Effector CD8-positive, alpha-beta T cell (primary cell): ENCODE results near the gene PRRT1.
A peak's percentile ranks its signal among the peaks of the same experiment; 100 is the strongest.
"Not testable (repeated sequence)": the region's sequence is repeated elsewhere in the genome, so short reads cannot be mapped to it uniquely, and the experiment has no call there.

Experiments
- DNase-seq: peaks from one replicate; lab custom pipeline; 2025; lab: John Stamatoyannopoulos, UW

The PRRT1 gene

GRCh38 chr6:32188381-32189068, 36.8 kb upstream of the PRRT1 start:
- no peak for DNase-seq

DNA sequence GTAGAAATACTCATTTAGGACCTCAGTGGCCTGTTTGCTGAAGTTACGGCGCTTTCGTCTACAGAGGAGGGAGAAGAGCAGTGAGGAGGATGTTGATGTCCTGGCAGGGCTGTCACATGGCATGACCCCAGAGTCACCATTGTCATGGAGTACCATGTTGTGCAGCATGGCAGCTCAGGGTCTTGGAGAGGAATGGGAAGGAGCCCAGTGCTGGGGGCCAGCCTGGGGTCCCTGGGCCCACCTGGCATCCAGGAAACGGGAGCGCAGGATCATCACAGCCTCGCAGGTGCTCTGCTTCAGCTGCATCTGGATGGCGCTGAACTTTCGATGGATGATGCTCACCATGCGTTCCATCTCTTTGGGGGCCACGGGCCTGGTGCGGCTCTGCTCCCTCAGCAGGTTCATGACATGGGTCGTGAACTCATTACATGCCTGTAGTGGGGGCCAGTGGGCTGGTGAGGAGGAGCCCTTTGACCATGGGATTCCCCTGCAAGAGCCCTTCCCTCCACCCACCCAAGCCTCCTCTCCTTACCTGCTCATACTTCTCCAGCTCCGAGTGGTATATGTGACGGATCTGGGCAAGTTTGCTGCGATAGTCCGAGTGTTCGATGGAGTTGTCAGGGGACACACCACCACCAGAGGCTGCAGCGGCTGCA, 36.1 kb upstream of the PRRT1 start:
- not testable (repeated sequence) for DNase-seq

GRCh38 chr6:32187009-32187709, 35.4 kb upstream of the PRRT1 start:
- DNase-seq, result no peak

DNA sequence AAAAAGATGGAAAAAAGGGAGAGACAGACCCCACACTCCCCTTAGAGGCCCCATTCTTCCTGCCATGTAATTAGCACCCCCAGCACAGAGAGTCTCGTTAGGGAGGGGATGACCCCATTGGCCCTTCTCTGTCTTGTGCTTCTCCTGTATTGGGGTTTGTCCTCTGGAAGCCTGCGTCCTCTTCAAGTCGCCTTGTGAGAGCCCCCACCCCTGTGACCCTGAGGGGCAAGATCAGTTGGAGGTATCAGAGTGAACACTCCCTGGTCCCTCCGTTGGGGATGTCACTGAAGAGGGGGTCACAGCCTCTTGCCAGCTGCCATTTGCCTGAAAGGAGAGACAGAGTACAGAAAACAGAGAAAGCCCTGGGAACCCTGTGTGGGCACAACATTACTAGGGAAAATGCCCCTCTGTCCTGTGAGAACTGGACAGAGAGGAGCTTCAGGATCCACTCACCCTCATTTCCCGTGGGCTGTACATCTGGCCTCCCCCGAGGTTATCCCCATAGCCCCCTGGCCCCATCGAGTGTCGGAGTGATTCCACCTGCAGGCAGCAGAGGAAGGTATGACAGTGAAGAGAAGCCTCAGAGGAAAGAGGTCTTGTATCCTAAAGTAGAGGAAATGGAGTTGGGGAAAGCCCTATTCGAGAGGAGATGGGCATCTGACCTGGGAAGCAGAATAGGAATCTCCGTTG, 34.6 kb upstream of the PRRT1 start:
- not testable (repeated sequence) for DNase-seq

DNA sequence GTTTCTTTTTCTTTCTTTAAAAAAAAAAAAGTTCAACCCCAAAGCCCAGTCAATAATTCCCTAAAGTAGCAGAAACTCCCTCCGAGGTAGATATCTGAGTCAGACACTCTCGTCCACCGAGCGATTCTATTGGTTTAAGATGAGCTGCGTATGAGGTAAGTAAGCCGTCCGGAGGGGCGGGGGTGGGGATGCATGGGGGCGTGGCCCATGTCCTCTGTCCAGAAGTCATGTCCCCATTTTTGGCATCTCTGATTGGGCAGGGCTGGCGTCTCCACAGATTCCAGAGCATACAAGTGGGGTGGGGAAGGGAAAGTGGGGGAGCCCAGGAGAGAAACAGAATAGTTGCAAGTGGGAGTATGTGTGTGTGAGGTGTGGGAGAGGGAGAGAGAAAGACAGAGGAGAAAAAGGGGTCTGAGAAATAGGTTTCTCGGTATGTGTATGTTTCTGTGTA, 34.0 kb upstream of the PRRT1 start:
- not testable (repeated sequence) for DNase-seq

DNA sequence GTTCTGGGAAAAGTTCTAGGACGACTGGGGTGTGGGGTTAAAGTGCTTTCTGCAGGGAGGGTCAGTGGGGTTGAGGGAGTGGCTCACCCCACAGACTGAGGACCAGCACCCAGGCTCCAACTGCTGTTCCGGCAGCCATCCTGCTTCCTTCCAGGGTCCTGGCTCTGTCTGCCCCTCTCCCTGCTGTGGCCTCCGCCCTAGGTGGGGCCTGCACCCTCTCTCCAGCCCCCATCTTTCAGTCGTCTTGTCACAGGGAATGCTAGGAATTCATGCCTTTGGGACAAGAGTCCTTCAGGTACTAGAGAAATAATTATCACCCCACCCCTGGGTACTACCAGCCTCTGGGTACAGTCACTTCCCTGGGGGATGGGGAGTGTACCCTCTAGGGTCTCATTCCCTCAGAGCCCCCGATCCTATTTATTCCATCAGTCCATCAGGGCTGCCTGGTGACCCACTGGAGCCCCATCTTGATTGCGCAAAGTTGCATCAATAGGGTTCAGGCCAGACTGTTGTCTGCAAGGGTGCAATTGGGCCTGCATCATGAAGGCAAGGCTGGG, 32.4 kb upstream of the PRRT1 start, which contains the start of gene AGER:
Gene AGER (minus strand): TSS at position 170 of the 557 bp plus-strand sequence. CDS start 31 bp downstream, at position 139.
- DNase-seq, result no peak

- DNase-seq, result no peak
Observed at GRCh38 chr6:32183483-32184083, 31.8 kb upstream of the PRRT1 start.

- no peak for DNase-seq
Observed at GRCh38 chr6:32183030-32183429, 31.3 kb upstream of the PRRT1 start.

- DNase-seq, result no peak
Observed at GRCh38 chr6:32182555-32182981, 30.8 kb upstream of the PRRT1 start.

GRCh38 chr6:32181915-32182529, 30.3 kb upstream of the PRRT1 start:
- DNase-seq, result no peak

DNA sequence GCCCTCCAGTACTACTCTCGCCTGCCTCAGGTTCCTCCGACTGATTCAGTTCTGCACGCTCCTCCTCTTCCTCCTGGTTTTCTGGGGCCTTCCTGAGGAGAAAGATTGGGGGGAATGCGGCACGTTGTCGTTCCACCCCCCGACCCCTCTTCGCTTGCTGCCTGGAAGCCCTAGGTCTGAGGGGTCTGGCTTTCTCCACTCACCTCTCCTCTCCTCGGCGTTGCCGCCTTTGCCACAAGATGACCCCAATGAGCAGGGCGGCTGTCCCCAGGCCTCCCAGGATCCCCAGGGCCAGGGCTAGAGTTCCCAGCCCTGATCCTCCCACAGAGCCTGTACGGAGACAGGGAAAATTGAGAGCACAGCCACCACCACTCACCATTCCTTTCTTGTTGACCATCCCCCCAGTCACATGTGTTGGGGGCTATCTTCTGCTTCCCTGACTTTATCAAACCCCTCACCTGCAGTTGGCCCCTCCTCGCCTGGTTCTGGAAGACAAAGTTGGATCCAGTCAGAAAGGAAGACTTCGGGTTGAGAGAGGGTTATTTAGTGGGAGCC, 29.5 kb upstream of the PRRT1 start:
- DNase-seq, result no peak

GRCh38 chr6:32179766-32180405, 28.1 kb upstream of the PRRT1 start:
- DNase-seq, result no peak

- DNase-seq, result no peak
Observed at GRCh38 chr6:32178547-32179440, 27.1 kb upstream of the PRRT1 start.

GRCh38 chr6:32177788-32178546, 26.2 kb upstream of the PRRT1 start, which contains the start of gene RNF5:
TSS of gene RNF5 (plus strand) at chr6:32178405. CDS start at chr6:32178512, 107 bp downstream.
- peak; percentile 94 for DNase-seq

- peak; percentile 45 for DNase-seq
Observed at GRCh38 chr6:32177183-32177787, 25.5 kb upstream of the PRRT1 start.

DNA sequence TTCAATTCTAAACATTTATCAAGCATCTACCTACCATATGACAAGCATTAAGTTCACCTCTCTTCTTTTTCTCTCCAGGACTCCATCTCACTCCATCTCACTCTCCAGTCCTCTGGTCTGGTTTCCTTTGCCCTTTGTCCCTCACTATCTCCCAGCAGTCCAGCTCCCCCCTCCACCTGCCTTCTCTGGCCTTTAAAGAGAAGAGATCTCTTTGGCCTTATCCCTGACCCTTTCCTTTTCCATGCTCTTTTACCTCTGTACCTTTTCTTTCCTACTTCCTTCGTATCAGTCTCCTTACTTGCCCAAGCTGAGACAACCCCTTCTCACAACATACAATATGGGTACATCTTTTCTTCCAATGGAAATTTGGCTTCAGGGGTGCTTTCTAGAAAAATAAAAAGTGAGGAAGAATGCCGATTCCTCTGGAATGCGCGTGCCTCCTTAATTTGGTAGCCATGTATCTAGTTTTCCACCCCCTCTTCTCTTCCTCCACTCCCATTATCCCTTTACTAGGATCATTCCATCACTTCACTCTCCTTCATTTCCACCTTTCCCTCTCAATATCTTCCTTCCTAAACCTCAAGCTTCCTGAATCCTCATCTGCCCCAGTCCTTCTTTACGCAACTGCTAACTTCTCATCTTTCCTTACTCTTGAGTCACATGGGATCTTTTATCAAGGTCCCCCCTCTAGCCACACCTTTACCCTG, 24.9 kb upstream of the PRRT1 start:
- no peak for DNase-seq
